Keratinocyte (primary cell): Measurements from ENCODE around the gene DIAPH2. TPM values are rescaled to one million over a fixed set of nuclear protein-coding genes. Genes with fewer than 3 reads are reported as not detected.

Experiments used
- DNase-seq: peaks from one replicate; pipeline ENCODE4 v3.0.0-alpha.2; 2011; ENCODE audit warnings: low read depth, missing footprints, low spot score
- FAIRE-seq: peaks from 2 replicates; lab custom pipeline; 2011; peaks lifted over from hg19 to GRCh38; lab: Jason Lieb, UNC
- H2AFZ ChIP-seq: 2 replicates; pipeline ENCODE4 v1.6.0; 2012; ENCODE audit warnings: low read length, control low read depth, inconsistent platforms; ENCODE audit not compliant: control insufficient read depth
- H3K27ac ChIP-seq: 2 replicates; pipeline ENCODE4 v1.5.1; 2011; ENCODE audit warnings: low read length; ENCODE audit not compliant: control insufficient read depth, insufficient read depth
- H3K27me3 ChIP-seq: 3 replicates; pipeline ENCODE4 v1.6.0; 2011; ENCODE audit warnings: low read length; ENCODE audit not compliant: control insufficient read depth, insufficient read depth; ENCODE audit errors: extremely low read depth
- H3K36me3 ChIP-seq, 2 experiments: 2 replicates in 1 of 2; 3 replicates in 1 of 2; pipeline ENCODE4 v1.5.1; 2011; ENCODE audit warnings: low read length in 2 of 2, mild to moderate bottlenecking in 1 of 2; ENCODE audit not compliant: control insufficient read depth in 2 of 2, insufficient read depth in 2 of 2; ENCODE audit errors: extremely low read depth in 1 of 2
- H3K4me1 ChIP-seq: 3 replicates; pipeline ENCODE4 v1.5.1; 2011; ENCODE audit warnings: low read length; ENCODE audit not compliant: control insufficient read depth, insufficient read depth; ENCODE audit errors: extremely low read depth
- H3K4me2 ChIP-seq: 3 replicates; pipeline ENCODE4 v1.6.0; 2011; ENCODE audit warnings: low read depth, low read length; ENCODE audit not compliant: control insufficient read depth, insufficient read depth; ENCODE audit errors: extremely low read depth
- H3K4me3 ChIP-seq, 3 experiments: fragments of 200-600 bp in 1 of 3; sonication (generic) in 1 of 3; 2 replicates in 2 of 3; 3 replicates in 1 of 3; pipeline ENCODE4 v1.5.1; 2011 to 2016; ENCODE audit warnings: low read length in 3 of 3, mild to moderate bottlenecking in 3 of 3, control low read depth in 2 of 3, inconsistent platforms in 1 of 3, low read depth in 1 of 3, mixed read lengths in 1 of 3, mixed run types in 1 of 3, moderate library complexity in 1 of 3; ENCODE audit not compliant: control insufficient read depth in 2 of 3, insufficient read depth in 2 of 3; ENCODE audit errors: extremely low read depth in 1 of 3
- H3K79me2 ChIP-seq: 2 replicates; pipeline ENCODE4 v1.6.0; 2012; ENCODE audit warnings: low read length; ENCODE audit not compliant: control insufficient read depth, insufficient read depth
- H3K9ac ChIP-seq: 3 replicates; pipeline ENCODE4 v1.6.0; 2011; ENCODE audit warnings: low read length; ENCODE audit not compliant: control insufficient read depth, insufficient read depth; ENCODE audit errors: extremely low read depth
- H3K9me1 ChIP-seq: 3 replicates; pipeline ENCODE4 v1.6.0; 2011; ENCODE audit warnings: low read length; ENCODE audit not compliant: control insufficient read depth, insufficient read depth; ENCODE audit errors: extremely low read depth
- H3K9me3 ChIP-seq: 2 replicates; pipeline ENCODE4 v1.5.1; 2012; ENCODE audit warnings: low read depth, low read length; ENCODE audit not compliant: control insufficient read depth
- H4K20me1 ChIP-seq: 3 replicates; pipeline ENCODE4 v1.6.0; 2011; ENCODE audit warnings: low read length; ENCODE audit not compliant: control insufficient read depth, insufficient read depth; ENCODE audit errors: extremely low read depth
- EZH2 ChIP-seq: IDR thresholded peaks from one replicate; pipeline ENCODE4 v1.6.1; 2012; ENCODE audit warnings: inconsistent platforms, mild to moderate bottlenecking, low read length, moderate library complexity
- dilution Hi-C: fragments of 300-500 bp; cut with MboI; formaldehyde crosslinking; loops from one replicate; pipeline ENCODE4 v1.7.0; 2020; ENCODE audit warnings: low sequenced_read_pairs; ENCODE audit not compliant: extremely low pct_ligation_motif_present
- polyA plus RNA-seq, 5 experiments: library from polyadenylated mRNA; depleted of rRNA in 3 of 5; stranded (reverse) in 3 of 5; stranded (forward) in 1 of 5; unstranded in 1 of 5; fragments of >200 nt; gene quantifications; 1 replicate in 1 of 5; 2 replicates in 3 of 5; 3 replicates in 1 of 5; pipeline versions ENCODE4 v1.2.1 to v1.2.3, GENCODE V29; 2011 to 2012; ENCODE audit warnings: missing spikeins in 2 of 5, low read depth in 1 of 5, low replicate concordance in 1 of 5
- TF ChIP-seq, protein P1 (sequence below), 3 experiments: IDR thresholded peaks in 1 of 3; conservative IDR thresholded peaks in 1 of 3; optimal IDR thresholded peaks in 1 of 3; 2 replicates in 2 of 3; 3 replicates in 1 of 3; pipeline versions ENCODE3 to v1.5.1; 2011; ENCODE audit warnings: low read length in 3 of 3, mild to moderate bottlenecking in 3 of 3, moderate library complexity in 2 of 3, control low read depth in 1 of 3, inconsistent platforms in 1 of 3; ENCODE audit not compliant: insufficient read depth in 2 of 3; ENCODE audit errors: extremely low read depth in 1 of 3

The DIAPH2 gene
- polyA plus RNA-seq, 1 donor (not counting 4 experiments of a cell fraction or from before 2014, with no cell fraction given), result 7.4 TPM

DNA sequence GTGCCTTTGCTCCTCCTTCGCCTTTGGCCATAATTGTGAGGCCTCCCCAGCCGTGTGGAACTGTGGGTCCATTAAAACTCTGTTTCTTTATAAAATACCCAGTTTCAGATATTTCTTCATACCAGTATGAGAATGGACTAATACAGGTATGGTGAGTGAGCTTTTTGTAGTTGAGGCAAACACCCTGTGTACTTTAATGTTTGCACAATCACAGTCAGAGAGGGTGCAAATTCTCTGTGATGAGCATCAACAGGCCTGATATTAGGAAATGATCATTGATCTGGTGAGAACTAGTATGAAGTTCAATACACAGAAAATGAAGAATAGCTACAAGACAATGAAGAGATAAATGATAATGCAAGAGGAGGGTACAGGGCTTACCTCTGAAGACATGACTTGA, 943.7 kb downstream of the DIAPH2 start:
- Histone ChIP-seq H3K9me3 (no peaks in the 10 kb centered on the region), H3K4me3 (no peak overlapping the region), H3K4me2 (no peak overlapping the region), H3K9me1 (no peaks in the 10 kb centered on the region), H3K36me3 (no peaks in the 10 kb centered on the region), H3K4me1 (no peaks in the 10 kb centered on the region), H3K27ac (no peak overlapping the region), H4K20me1 (no peaks in the 10 kb centered on the region), H2AFZ (no peak overlapping the region), H3K79me2 (no peaks in the 10 kb centered on the region), H3K9ac (no peak overlapping the region), H3K27me3 (no peaks in the 10 kb centered on the region)
- TF ChIP-seq, protein P1, sequence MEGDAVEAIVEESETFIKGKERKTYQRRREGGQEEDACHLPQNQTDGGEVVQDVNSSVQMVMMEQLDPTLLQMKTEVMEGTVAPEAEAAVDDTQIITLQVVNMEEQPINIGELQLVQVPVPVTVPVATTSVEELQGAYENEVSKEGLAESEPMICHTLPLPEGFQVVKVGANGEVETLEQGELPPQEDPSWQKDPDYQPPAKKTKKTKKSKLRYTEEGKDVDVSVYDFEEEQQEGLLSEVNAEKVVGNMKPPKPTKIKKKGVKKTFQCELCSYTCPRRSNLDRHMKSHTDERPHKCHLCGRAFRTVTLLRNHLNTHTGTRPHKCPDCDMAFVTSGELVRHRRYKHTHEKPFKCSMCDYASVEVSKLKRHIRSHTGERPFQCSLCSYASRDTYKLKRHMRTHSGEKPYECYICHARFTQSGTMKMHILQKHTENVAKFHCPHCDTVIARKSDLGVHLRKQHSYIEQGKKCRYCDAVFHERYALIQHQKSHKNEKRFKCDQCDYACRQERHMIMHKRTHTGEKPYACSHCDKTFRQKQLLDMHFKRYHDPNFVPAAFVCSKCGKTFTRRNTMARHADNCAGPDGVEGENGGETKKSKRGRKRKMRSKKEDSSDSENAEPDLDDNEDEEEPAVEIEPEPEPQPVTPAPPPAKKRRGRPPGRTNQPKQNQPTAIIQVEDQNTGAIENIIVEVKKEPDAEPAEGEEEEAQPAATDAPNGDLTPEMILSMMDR (optimal IDR thresholded peaks at IDR 0.05 in 1 of 3, IDR thresholded peaks at IDR 0.05 in 1 of 3, conservative IDR thresholded peaks at IDR 0.05 in 1 of 3; ENCODE audit: extremely low read depth in 1 of 3, insufficient read depth in 2 of 3, low read length in 3 of 3), result no peak
- TF ChIP-seq EZH2, result no peak
- FAIRE-seq (no peak), DNase-seq (no peak)
- dilution Hi-C loops, result no loop called here

DNA sequence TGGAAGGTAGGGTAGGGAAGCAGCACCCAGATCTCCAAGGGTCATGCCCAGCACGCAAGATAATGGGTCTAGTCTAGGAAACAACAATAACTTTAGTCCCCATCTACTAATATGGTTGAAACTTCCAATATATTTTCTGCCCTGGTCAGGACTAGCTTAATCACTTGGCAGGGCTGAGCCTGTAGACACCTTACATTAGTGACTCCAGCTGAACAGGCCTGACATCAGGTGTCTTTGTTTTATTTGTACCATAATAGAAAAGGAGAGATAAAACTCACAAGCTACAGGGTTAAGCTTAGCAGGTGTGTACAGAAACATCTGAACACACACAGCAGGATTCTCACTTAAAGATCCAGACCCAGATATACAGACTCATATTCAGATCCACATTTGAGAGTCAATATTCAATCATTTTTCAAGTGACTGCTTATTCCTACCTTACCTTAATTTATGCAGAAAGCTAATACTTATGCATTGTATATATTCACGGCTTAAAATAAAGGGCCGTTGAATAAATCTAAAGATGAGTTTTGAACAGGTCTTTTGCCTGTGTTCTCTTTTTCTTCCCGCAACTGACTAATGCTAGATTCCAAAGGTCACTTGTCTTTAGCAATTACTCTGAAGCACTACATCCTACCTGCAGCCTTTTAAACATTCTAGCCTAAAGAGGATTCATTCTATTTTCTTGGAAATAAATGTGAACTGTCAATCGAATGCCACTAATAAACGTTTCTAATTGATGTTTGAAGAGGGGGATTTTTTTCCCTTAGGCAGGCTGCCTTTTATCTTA, 944.4 kb downstream of the DIAPH2 start:
- dilution Hi-C loops, result no loop called here

More for the DNA sequence above, 944.4 kb downstream of the DIAPH2 start:
- DNase-seq (no peak), FAIRE-seq (no peak)
- H3K9ac ChIP-seq, result no peak overlapping the region
- no peak overlapping the region for H3K4me3 ChIP-seq
- H3K27ac ChIP-seq, result no peak overlapping the region
- H3K27me3 ChIP-seq, result no peaks in the 10 kb centered on the region
- no peaks in the 10 kb centered on the region for H4K20me1 ChIP-seq
- no peaks in the 10 kb centered on the region for H3K79me2 ChIP-seq
- no peaks in the 10 kb centered on the region for H3K36me3 ChIP-seq
- H2AFZ ChIP-seq, result no peak overlapping the region
- H3K9me3 ChIP-seq, result no peaks in the 10 kb centered on the region
- TF ChIP-seq, protein P1 (optimal IDR thresholded peaks at IDR 0.05 in 1 of 3, IDR thresholded peaks at IDR 0.05 in 1 of 3, conservative IDR thresholded peaks at IDR 0.05 in 1 of 3; ENCODE audit: extremely low read depth in 1 of 3, insufficient read depth in 2 of 3, low read length in 3 of 3), result no peak
- TF ChIP-seq EZH2, result no peak
- no peaks in the 10 kb centered on the region for H3K9me1 ChIP-seq
- H3K4me1 ChIP-seq, result no peaks in the 10 kb centered on the region
- H3K4me2 ChIP-seq, result no peak overlapping the region
